Measurements from ENCODE around the gene RDM1.
A peak's percentile ranks its signal among the peaks of the same experiment; 100 is the strongest.

The RDM1 gene

DNA sequence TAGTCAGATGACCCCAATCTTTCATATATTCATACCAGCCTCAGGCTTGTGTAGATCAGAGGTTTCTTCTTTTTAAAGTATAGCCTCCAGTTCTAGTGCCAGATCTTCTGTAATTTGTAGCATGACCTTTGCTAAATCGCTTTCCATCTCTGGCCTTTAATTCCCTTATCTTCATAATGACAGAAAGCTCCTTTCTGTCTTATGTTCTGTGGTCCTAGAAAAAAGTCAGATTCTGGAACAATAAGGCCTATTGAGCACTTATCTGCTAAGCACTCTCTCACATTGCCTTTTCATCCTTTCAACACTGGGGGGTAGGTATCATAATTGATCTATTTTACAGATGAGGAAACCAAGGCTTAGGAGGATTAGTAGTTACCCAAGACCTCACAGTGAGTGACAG, 41.5 kb upstream of the RDM1 start:
- TF ChIP-seq, protein P1, sequence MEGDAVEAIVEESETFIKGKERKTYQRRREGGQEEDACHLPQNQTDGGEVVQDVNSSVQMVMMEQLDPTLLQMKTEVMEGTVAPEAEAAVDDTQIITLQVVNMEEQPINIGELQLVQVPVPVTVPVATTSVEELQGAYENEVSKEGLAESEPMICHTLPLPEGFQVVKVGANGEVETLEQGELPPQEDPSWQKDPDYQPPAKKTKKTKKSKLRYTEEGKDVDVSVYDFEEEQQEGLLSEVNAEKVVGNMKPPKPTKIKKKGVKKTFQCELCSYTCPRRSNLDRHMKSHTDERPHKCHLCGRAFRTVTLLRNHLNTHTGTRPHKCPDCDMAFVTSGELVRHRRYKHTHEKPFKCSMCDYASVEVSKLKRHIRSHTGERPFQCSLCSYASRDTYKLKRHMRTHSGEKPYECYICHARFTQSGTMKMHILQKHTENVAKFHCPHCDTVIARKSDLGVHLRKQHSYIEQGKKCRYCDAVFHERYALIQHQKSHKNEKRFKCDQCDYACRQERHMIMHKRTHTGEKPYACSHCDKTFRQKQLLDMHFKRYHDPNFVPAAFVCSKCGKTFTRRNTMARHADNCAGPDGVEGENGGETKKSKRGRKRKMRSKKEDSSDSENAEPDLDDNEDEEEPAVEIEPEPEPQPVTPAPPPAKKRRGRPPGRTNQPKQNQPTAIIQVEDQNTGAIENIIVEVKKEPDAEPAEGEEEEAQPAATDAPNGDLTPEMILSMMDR (IDR thresholded peaks at IDR 0.05; ENCODE audit: low read depth, low read length, missing control alignments) = no peak
- no peak overlapping the region for H3K4me3 ChIP-seq (ENCODE audit: low read depth, low read length)
- no peak for DNase-seq (ENCODE audit: low read depth)
- in situ Hi-C loops (cut with HindIII; ENCODE audit: low sequenced_read_pairs) = no loop called here

DNA sequence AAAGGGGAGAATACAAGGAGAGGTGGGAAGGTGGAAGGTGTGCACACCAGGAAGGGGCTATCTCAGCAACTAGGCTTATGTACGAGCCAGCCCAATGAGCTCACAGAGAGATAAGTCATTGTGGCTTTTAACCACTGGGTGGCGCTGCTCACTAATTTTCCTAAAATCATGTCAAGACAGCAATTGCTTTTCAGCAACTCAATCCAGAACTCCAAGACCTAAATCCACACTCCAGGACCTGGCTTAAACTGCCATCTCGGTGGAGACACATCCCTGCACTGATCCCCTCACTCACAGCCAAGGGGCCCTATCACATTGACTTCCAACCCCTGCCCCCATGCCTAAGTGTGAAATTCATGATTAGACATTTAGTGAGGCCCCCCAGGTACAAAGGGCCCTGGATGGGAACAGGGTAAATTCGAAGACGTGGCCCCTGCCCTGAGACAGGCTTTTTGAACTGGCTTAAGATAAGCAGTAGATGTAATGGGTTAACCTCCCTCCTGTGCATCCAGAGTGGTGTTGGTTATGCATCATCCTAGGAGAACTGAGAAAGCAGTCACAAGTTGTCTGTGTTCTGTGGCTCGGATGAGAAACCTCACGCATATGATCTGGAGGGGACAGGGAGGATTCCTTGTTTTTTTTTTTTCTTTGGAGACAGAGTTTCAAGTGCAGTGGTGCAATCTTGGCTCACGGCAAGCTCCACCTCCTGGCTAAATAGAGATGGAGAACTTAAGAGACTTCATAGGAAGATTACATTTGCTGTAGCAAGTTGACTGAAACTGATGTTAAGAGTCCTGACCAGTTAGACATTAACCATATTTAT, 39.2 kb upstream of the RDM1 start:
- peak; percentile 77 for DNase-seq (ENCODE audit: low read depth)
- H3K4me3 ChIP-seq (ENCODE audit: low read depth, low read length) = no peak overlapping the region
- in situ Hi-C loops (cut with HindIII; ENCODE audit: low sequenced_read_pairs) = no loop called here
- TF ChIP-seq, protein P1 (IDR thresholded peaks at IDR 0.05; ENCODE audit: low read depth, low read length, missing control alignments) = peak; percentile 80

DNA sequence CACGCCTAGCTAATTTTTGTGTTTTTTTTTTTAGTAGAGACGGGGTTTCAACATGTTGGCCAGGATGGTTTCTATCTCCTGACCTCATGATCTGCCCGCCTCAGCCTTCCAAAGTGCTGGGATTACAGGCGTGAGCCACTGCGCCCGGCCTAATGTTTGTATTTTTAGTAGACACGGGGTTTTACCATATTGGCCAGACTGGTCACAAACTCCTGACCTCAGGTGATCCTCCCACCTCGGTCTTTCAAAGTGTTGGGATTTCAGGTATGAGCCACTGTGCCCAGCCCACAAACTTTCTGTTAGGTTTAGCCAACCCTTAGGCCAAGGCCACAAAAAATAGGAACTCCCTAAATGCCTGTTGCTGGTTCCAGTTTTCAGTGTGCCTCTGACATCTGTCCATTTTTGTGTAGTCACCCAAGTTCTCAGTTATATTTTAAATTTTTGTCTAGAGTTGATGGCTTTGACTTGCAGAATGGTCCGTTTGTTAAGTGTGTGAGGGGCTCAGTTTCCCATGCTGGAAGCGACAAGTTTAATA, 38.0 kb upstream of the RDM1 start:
- TF ChIP-seq, protein P1 (IDR thresholded peaks at IDR 0.05; ENCODE audit: low read depth, low read length, missing control alignments) = no peak
- no peak for DNase-seq (ENCODE audit: low read depth)
- H3K4me3 ChIP-seq (ENCODE audit: low read depth, low read length) = no peak overlapping the region
- in situ Hi-C loops (cut with HindIII; ENCODE audit: low sequenced_read_pairs) = no loop called here

DNA sequence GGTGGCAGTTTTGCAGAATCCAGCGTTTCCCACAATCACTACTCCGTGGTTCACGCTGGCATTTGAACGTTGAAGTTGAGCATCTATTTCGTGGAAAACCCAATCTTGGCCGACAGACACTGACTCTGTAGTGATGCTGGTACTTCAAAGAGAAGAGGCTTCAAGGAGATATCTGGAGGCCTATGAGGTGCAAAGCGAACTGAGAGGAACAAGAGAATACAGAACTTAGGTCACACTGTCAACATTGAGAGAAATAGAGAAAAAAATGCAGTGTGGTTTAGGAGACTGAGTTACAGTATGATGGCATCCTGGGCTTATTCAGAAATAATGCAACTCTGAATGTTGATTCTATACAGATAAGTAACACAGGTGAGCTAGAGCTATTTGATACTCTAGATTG, 34.7 kb upstream of the RDM1 start:
- no peak for DNase-seq (ENCODE audit: low read depth)
- H3K4me3 ChIP-seq (ENCODE audit: low read depth, low read length) = no peak overlapping the region
- in situ Hi-C loops (cut with HindIII; ENCODE audit: low sequenced_read_pairs) = no loop called here
- TF ChIP-seq, protein P1 (IDR thresholded peaks at IDR 0.05; ENCODE audit: low read depth, low read length, missing control alignments) = no peak

DNA sequence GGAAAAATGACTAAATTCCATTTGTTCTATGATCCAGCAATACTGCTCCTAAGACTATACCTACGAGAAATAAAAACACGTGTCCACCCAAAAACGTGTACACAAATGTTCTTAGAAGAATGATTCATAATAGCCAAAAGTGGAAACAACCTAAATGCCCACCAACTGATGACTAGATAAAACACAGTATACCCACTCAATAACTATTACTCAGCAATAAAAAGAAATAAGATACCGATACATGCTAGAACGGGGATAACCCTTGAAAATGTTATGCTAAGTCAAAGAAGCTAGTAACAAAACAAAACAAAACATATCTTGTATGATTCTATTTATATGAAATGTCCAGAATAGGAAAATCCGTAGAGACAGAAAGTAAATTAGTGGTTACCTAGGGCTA, 33.1 kb upstream of the RDM1 start:
- no peak for DNase-seq (ENCODE audit: low read depth)
- TF ChIP-seq, protein P1 (IDR thresholded peaks at IDR 0.05; ENCODE audit: low read depth, low read length, missing control alignments) = no peak
- H3K4me3 ChIP-seq (ENCODE audit: low read depth, low read length) = no peak overlapping the region
- in situ Hi-C loops (cut with HindIII; ENCODE audit: low sequenced_read_pairs) = no loop called here

DNA sequence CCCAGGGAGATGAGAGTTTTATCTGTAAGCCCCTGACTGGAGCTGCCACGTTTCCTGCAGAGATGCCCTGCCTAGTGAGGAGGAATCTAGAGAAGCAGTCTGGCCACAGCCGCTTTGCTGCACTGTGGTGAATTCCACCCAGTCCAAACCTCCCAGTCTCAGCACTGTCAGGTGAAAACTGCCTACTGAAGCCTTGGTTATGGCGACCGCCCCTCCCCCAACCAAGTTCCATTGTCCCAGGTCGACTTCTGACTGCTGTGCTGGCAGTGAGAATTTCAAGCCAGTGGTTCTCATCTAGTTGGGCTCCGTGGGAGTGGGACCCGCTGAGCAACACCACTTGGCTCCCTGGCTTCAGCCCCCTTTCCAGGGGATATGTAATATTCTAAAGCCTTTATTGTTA, 23.1 kb upstream of the RDM1 start:
- H3K4me3 ChIP-seq (ENCODE audit: low read depth, low read length) = no peak overlapping the region
- no peak for DNase-seq (ENCODE audit: low read depth)
- TF ChIP-seq, protein P1 (IDR thresholded peaks at IDR 0.05; ENCODE audit: low read depth, low read length, missing control alignments) = no peak
- in situ Hi-C loops (cut with HindIII; ENCODE audit: low sequenced_read_pairs) = no loop called here

All from astrocyte of the cerebellum (primary cell).